HG03108 (cell line): ENCODE measurements around the gene SORCS2.

Experiments
- ATAC-seq: cut with Tn5 transposase; IDR thresholded peaks from one replicate; pipeline ENCODE4 v1.9.1; 2021; ENCODE audit warnings: moderate library complexity; ENCODE audit not compliant: unreplicated experiment

Gene SORCS2

GRCh38 chr4:7399440-7400234 is 207.3 kb downstream of the SORCS2 start:
- no peak for ATAC-seq

GRCh38 chr4:7400671-7401298 is 208.4 kb downstream of the SORCS2 start:
- no peak for ATAC-seq

GRCh38 chr4:7402526-7402925 is 210.2 kb downstream of the SORCS2 start:
- ATAC-seq: no peak

GRCh38 chr4:7403001-7403400 is 210.7 kb downstream of the SORCS2 start:
- no peak for ATAC-seq

GRCh38 chr4:7408166-7408565 is 215.8 kb downstream of the SORCS2 start:
- ATAC-seq: no peak

GRCh38 chr4:7410446-7410845 is 218.1 kb downstream of the SORCS2 start:
- ATAC-seq: no peak

GRCh38 chr4:7411491-7411890 is 219.2 kb downstream of the SORCS2 start:
- ATAC-seq: no peak

GRCh38 chr4:7411896-7412553 is 219.7 kb downstream of the SORCS2 start:
- ATAC-seq: no peak

GRCh38 chr4:7412554-7412912 is 220.2 kb downstream of the SORCS2 start:
- ATAC-seq: no peak

- no peak for ATAC-seq
Measured at GRCh38 chr4:7414046-7414445, 221.7 kb downstream of the SORCS2 start.

- ATAC-seq: no peak
Measured at GRCh38 chr4:7414736-7415510, 222.6 kb downstream of the SORCS2 start.

- ATAC-seq: no peak
Measured at GRCh38 chr4:7415927-7416686, 223.8 kb downstream of the SORCS2 start.

GRCh38 chr4:7416745-7417432 is 224.6 kb downstream of the SORCS2 start:
- no peak for ATAC-seq

- no peak for ATAC-seq
Measured at GRCh38 chr4:7417639-7418038, 225.3 kb downstream of the SORCS2 start.

- ATAC-seq: no peak
Measured at GRCh38 chr4:7418131-7418943, 226.0 kb downstream of the SORCS2 start.

GRCh38 chr4:7419961-7420660 is 227.8 kb downstream of the SORCS2 start:
- ATAC-seq: no peak

GRCh38 chr4:7420661-7421040 is 228.3 kb downstream of the SORCS2 start:
- no peak for ATAC-seq

- no peak for ATAC-seq
Measured at GRCh38 chr4:7421356-7422150, 229.2 kb downstream of the SORCS2 start.
